H1 (cell line): ENCODE results near the gene TMEM164. TPM values are rescaled to one million over a fixed set of nuclear protein-coding genes. Genes with fewer than 3 reads are reported as not detected.

Source experiments
- CTCF ChIA-PET: fragments of 300-600 bp; sonication (Branson Sonifier 250); formaldehyde crosslinking; loops from one replicate; lab custom pipeline; 2021; ENCODE audit not compliant: partially characterized antibody; lab: Charles Lee
- POLR2A ChIA-PET: fragments of 300-600 bp; sonication (Branson Sonifier 250); formaldehyde crosslinking; loops from one replicate; lab custom pipeline; 2021; ENCODE audit warnings: inconsistent platforms; ENCODE audit not compliant: partially characterized antibody; lab: Charles Lee
- DNase-seq, 2 experiments: peaks; one replicate each; pipeline versions ENCODE4 v3.0.0 to v3.0.0-alpha.2; 2010 to 2022; ENCODE audit warnings: low spot score in 2 of 2, low read depth in 1 of 2, mixed read lengths in 1 of 2
- FAIRE-seq: peaks from 2 replicates; lab custom pipeline; 2011; peaks lifted over from hg19 to GRCh38; lab: Jason Lieb, UNC
- H2AFZ ChIP-seq: 2 replicates; pipeline ENCODE4 v1.8.1; 2012; ENCODE audit warnings: low read length, inconsistent platforms
- H2AK5ac ChIP-seq: 2 replicates; pipeline ENCODE4 v1.6.1; 2013; ENCODE audit warnings: low read depth, low read length
- H2BK120ac ChIP-seq: replicated peaks from 2 replicates; pipeline ENCODE3; 2013; ENCODE audit warnings: low read depth, low read length, inconsistent platforms
- H2BK12ac ChIP-seq: 2 replicates; pipeline ENCODE4 v1.6.1; 2013; ENCODE audit warnings: low read depth, low read length
- H2BK15ac ChIP-seq: 2 replicates; pipeline ENCODE4 v1.6.1; 2013; ENCODE audit warnings: low read length
- H2BK20ac ChIP-seq: 2 replicates; pipeline ENCODE4 v1.6.1; 2013; ENCODE audit warnings: low read length
- H2BK5ac ChIP-seq: 2 replicates; pipeline ENCODE4 v1.6.1; 2013; ENCODE audit warnings: low read depth, low read length
- H3K14ac ChIP-seq: 2 replicates; pipeline ENCODE4 v1.6.1; 2013; ENCODE audit warnings: inconsistent platforms; ENCODE audit not compliant: insufficient read length
- H3K18ac ChIP-seq: 2 replicates; pipeline ENCODE4 v1.6.1; 2013; ENCODE audit warnings: low read length; ENCODE audit errors: extremely low read depth
- H3K23ac ChIP-seq: 2 replicates; pipeline ENCODE4 v1.6.1; 2013; ENCODE audit warnings: inconsistent platforms; ENCODE audit not compliant: insufficient read length
- H3K23me2 ChIP-seq: 2 replicates; pipeline ENCODE4 v1.6.1; 2013; ENCODE audit warnings: low read depth, low read length
- H3K27ac ChIP-seq: 2 replicates; pipeline ENCODE4 v1.6.1; 2011; ENCODE audit warnings: low read depth, low read length, inconsistent platforms
- H3K27me3 ChIP-seq, 4 experiments: replicated peaks in 1 of 4; 1 replicate in 1 of 4; 2 replicates in 3 of 4; pipeline versions ENCODE4 v1.6.1 to v1.8.1; 2011 to 2013; ENCODE audit warnings: low read length in 3 of 4, mild to moderate bottlenecking in 3 of 4, inconsistent platforms in 2 of 4, mixed read lengths in 2 of 4, moderate library complexity in 1 of 4; ENCODE audit not compliant: control insufficient read depth in 3 of 4, insufficient read depth in 3 of 4; ENCODE audit errors: extremely low read depth in 1 of 4
- H3K36me3 ChIP-seq, 4 experiments: 2 replicates each; pipeline versions ENCODE4 v1.6.1 to v1.8.1; 2011 to 2013; ENCODE audit warnings: mild to moderate bottlenecking in 4 of 4, low read length in 3 of 4, moderate library complexity in 2 of 4, control low read depth in 1 of 4, inconsistent platforms in 1 of 4; ENCODE audit not compliant: insufficient read depth in 4 of 4, control insufficient read depth in 2 of 4
- H3K4ac ChIP-seq: replicated peaks from 2 replicates; pipeline ENCODE3; 2013; ENCODE audit warnings: low read length, low read depth, mixed read lengths, inconsistent platforms; ENCODE audit not compliant: insufficient read length
- H3K4me1 ChIP-seq, 4 experiments: replicated peaks in 1 of 4; 1 replicate in 1 of 4; 2 replicates in 3 of 4; pipeline versions ENCODE4 v1.6.1 to v1.8.1; 2011 to 2013; ENCODE audit warnings: low read length in 3 of 4, inconsistent platforms in 2 of 4, mixed read lengths in 1 of 4; ENCODE audit not compliant: insufficient read depth in 4 of 4, control insufficient read depth in 3 of 4
- H3K4me2 ChIP-seq, 2 experiments: 2 replicates each; pipeline versions ENCODE4 v1.6.1 to v1.8.1; 2011 to 2013; ENCODE audit warnings: low read depth in 2 of 2, low read length in 2 of 2, control low read depth in 1 of 2, inconsistent platforms in 1 of 2, mild to moderate bottlenecking in 1 of 2; ENCODE audit not compliant: insufficient read depth in 1 of 2
- H3K4me3 ChIP-seq, 4 experiments: fragments of 200-600, 300-600 bp in 1 of 4; sonication (generic), shearing (Covaris generic), sonication (Bioruptor Twin) in 1 of 4; 2 replicates each; pipeline versions ENCODE4 v1.5.1 to v1.8.1; 2011 to 2016; ENCODE audit warnings: low read length in 4 of 4, low read depth in 3 of 4, control low read depth in 2 of 4, inconsistent platforms in 2 of 4, mild to moderate bottlenecking in 2 of 4, mixed read lengths in 1 of 4, moderate library complexity in 1 of 4; ENCODE audit not compliant: insufficient read depth in 2 of 4; ENCODE audit errors: extremely low read depth in 1 of 4
- H3K56ac ChIP-seq: replicated peaks from 2 replicates; pipeline ENCODE3; 2013; ENCODE audit warnings: low read depth, mild to moderate bottlenecking, mixed read lengths, low read length, inconsistent platforms; ENCODE audit not compliant: insufficient read length
- H3K79me1 ChIP-seq: 2 replicates; pipeline ENCODE4 v1.6.1; 2013; ENCODE audit warnings: low read depth, low read length, control low read depth
- H3K79me2 ChIP-seq, 2 experiments: 2 replicates each; pipeline versions ENCODE4 v1.6.1 to v1.8.1; 2012 to 2013; ENCODE audit warnings: low read length in 2 of 2, mild to moderate bottlenecking in 2 of 2, inconsistent platforms in 1 of 2; ENCODE audit not compliant: insufficient read depth in 2 of 2, control insufficient read depth in 1 of 2
- H3K9ac ChIP-seq, 4 experiments: replicated peaks in 1 of 4; 1 replicate in 1 of 4; 2 replicates in 3 of 4; pipeline versions ENCODE4 v1.6.1 to v1.8.1; 2011 to 2013; ENCODE audit warnings: low read depth in 3 of 4, low read length in 3 of 4, control low read depth in 2 of 4, mild to moderate bottlenecking in 2 of 4, moderate library complexity in 2 of 4, inconsistent platforms in 1 of 4; ENCODE audit errors: extremely low read depth in 1 of 4
- H3K9me3 ChIP-seq, 2 experiments: 2 replicates each; pipeline versions ENCODE4 v1.6.1 to v1.8.1; 2012 to 2013; ENCODE audit warnings: mild to moderate bottlenecking in 2 of 2, moderate library complexity in 2 of 2, control low read depth in 1 of 2, inconsistent platforms in 1 of 2, low read depth in 1 of 2, low read length in 1 of 2, mixed read lengths in 1 of 2; ENCODE audit not compliant: insufficient read depth in 2 of 2
- H4K20me1 ChIP-seq, 2 experiments: replicated peaks in 1 of 2; 2 replicates each; pipeline versions ENCODE3 to v1.8.1; 2011 to 2013; ENCODE audit warnings: inconsistent platforms in 2 of 2, low read length in 2 of 2, mild to moderate bottlenecking in 1 of 2; ENCODE audit not compliant: insufficient read depth in 2 of 2, control insufficient read depth in 1 of 2
- H4K5ac ChIP-seq: 2 replicates; pipeline ENCODE4 v1.6.1; 2013; ENCODE audit warnings: low read length, low read depth, mixed read lengths, inconsistent platforms; ENCODE audit not compliant: insufficient read length
- H4K8ac ChIP-seq: 2 replicates; pipeline ENCODE4 v1.8.0; 2013; ENCODE audit warnings: mild to moderate bottlenecking, moderate library complexity, low read length, inconsistent platforms; ENCODE audit not compliant: insufficient read depth; ENCODE audit errors: extremely low read depth
- H4K91ac ChIP-seq: replicated peaks from 2 replicates; pipeline ENCODE3; 2013; ENCODE audit warnings: low read length, mixed read lengths, inconsistent platforms; ENCODE audit not compliant: insufficient read length
- EP300 ChIP-seq, 2 experiments: IDR thresholded peaks; 1 replicate in 1 of 2; 2 replicates in 1 of 2; pipeline ENCODE4 v1.6.1; 2011 to 2012; ENCODE audit warnings: low read depth in 2 of 2, low read length in 2 of 2, mild to moderate bottlenecking in 2 of 2, borderline replicate concordance in 1 of 2, inconsistent platforms in 1 of 2, moderate library complexity in 1 of 2
- NANOG ChIP-seq: IDR thresholded peaks from 2 replicates; pipeline ENCODE4 v1.6.1; 2011; ENCODE audit warnings: low read length, low read depth, mild to moderate bottlenecking, inconsistent platforms; ENCODE audit not compliant: insufficient read depth, poor library complexity, severe bottlenecking
- NRF1 ChIP-seq: IDR thresholded peaks from 2 replicates; pipeline ENCODE4 v1.6.1; 2011; ENCODE audit warnings: mild to moderate bottlenecking, low read depth, low read length, improper control_type of control experiment
- POU5F1 ChIP-seq: IDR thresholded peaks from 2 replicates; pipeline ENCODE4 v1.6.1; 2011; ENCODE audit warnings: low read depth, mild to moderate bottlenecking, low read length, moderate library complexity
- RNF2 ChIP-seq: fragments of 200-900, 300-1000 bp; sonication (generic); IDR thresholded peaks from 2 replicates; pipeline ENCODE4 v1.7.1; 2016; ENCODE audit warnings: borderline replicate concordance, low read depth, mild to moderate bottlenecking, antibody characterized with exemption, low read length; ENCODE audit not compliant: poor library complexity, severe bottlenecking; ENCODE audit errors: missing control alignments
- SIRT6 ChIP-seq: IDR thresholded peaks from one replicate; pipeline ENCODE4 v1.7.1; 2012; ENCODE audit warnings: low read length, inconsistent platforms
- TAF7 ChIP-seq: optimal IDR thresholded peaks from 2 replicates; pipeline ENCODE3; 2011; ENCODE audit warnings: low read depth, mild to moderate bottlenecking, inconsistent platforms, low read length, moderate library complexity, borderline replicate concordance
- WGBS, 2 experiments: shearing (Covaris generic) in 1 of 2; methylation state at CpG; one replicate each; pipeline versions ENCODE4 v1.1.6 to v1.1.7; 2013 to 2015; ENCODE audit warnings: low lambda C conversion rate in 2 of 2, mixed read lengths in 2 of 2, inconsistent platforms in 1 of 2, low coverage in 1 of 2, missing lambda C conversion rate in 1 of 2; ENCODE audit not compliant: insufficient replicate concordance in 2 of 2, insufficient coverage in 1 of 2, insufficient read length in 1 of 2; ENCODE audit errors: extremely low coverage in 1 of 2, missing lambda C conversion rate in 1 of 2; 5-methylcytosine and 5-hydroxymethylcytosine counted together
- polyA plus RNA-seq, 7 experiments: library from polyadenylated mRNA; depleted of rRNA in 3 of 7; stranded (reverse) in 5 of 7; unstranded in 2 of 7; fragments of >200 nt in 5 of 7; fragments of 200-250 nt in 2 of 7; gene quantifications; 1 replicate in 5 of 7; 2 replicates in 1 of 7; 4 replicates in 1 of 7; pipeline versions ENCODE4 v1.2.1 to v1.2.3, GENCODE V29; 2011 to 2013; ENCODE audit warnings: missing spikeins in 2 of 7, mixed read lengths in 2 of 7
- total RNA-seq: library from RNA; stranded (reverse); fragmentation: NEBNext Ultra II Directional; extraction: Animal tissue kit (Norgen Biotek cat#: 25700); gene quantifications from 2 replicates; pipeline ENCODE4 v1.2.1, GENCODE V29; 2021

TMEM164 gene
- total and polyA plus RNA-seq, 2 of the 8 experiments (the other 6 are each of a cell fraction or from before 2014, with no cell fraction given), result 7.3 to 14.8 TPM

- no peak overlapping the region for H3K56ac ChIP-seq
- H3K27me3 ChIP-seq, result no peaks in the 10 kb centered on the region
- DNase-seq (no peak), FAIRE-seq (no peak)
- H2AFZ ChIP-seq, result no peak overlapping the region
- no peak overlapping the region for H2BK12ac ChIP-seq
- H3K18ac ChIP-seq, result no peak overlapping the region
- ChIA-PET CTCF (interaction anchor here (0.6 kb wide), 1 partner anchor 506 kb away, joined by 3 read pairs; no protein-coding TSS in a partner anchor), POLR2A (interaction anchor here (1.1 kb wide), 1 partner anchor 21 kb away, joined by 3 read pairs; no protein-coding TSS in a partner anchor)
- H4K8ac ChIP-seq, result no peak overlapping the region
- H3K4me1 ChIP-seq, result no peaks in the 10 kb centered on the region
- no peak overlapping the region for H3K23ac ChIP-seq
- H2BK5ac ChIP-seq, result no peak overlapping the region
- H4K91ac ChIP-seq, result no peak overlapping the region
- H3K9me3 ChIP-seq, result no peaks in the 10 kb centered on the region
- no peaks in the 10 kb centered on the region for H3K23me2 ChIP-seq
- H4K20me1 ChIP-seq, result no peaks in the 10 kb centered on the region
- H3K79me2 ChIP-seq, result no peaks in the 10 kb centered on the region
- 91% methylated on average over 2 of the region's 2 CpGs; no CpG with 5 or more reads in 1 of the 2 experiments for WGBS, 2 experiments
- H4K5ac ChIP-seq, result no peak overlapping the region
- TF ChIP-seq NRF1 (no peak), RNF2 (no peak), SIRT6 (no peak), POU5F1 (no peak), NANOG (no peak), EP300 (IDR thresholded peaks at IDR 0.05; ENCODE audit: borderline replicate concordance in 1 of 2, low read depth in 2 of 2, low read length in 2 of 2) (no peak), TAF7 (no peak)
- no peak overlapping the region for H2AK5ac ChIP-seq
- H3K14ac ChIP-seq, result no peak overlapping the region
- H3K27ac ChIP-seq, result no peak overlapping the region
- no peak overlapping the region for H2BK15ac ChIP-seq
- no peak overlapping the region for H3K9ac ChIP-seq
- no peak overlapping the region for H3K4me2 ChIP-seq
- no peaks in the 10 kb centered on the region for H3K79me1 ChIP-seq
- no peak overlapping the region for H3K4ac ChIP-seq
- H3K36me3 ChIP-seq, result no peaks in the 10 kb centered on the region
- H2BK20ac ChIP-seq, result no peak overlapping the region
- no peak overlapping the region for H3K4me3 ChIP-seq
- no peak overlapping the region for H2BK120ac ChIP-seq
These were observed 7.8 kb upstream of the TMEM164 start for GRCh38 chrX:109995155-109995554.
